Endothelial cell (in vitro differentiated cells): ENCODE results near the gene UVRAG. TPM values are rescaled to one million over a fixed set of nuclear protein-coding genes. Genes with fewer than 3 reads are reported as not detected.

ENCODE experiments used
- DNase-seq: peaks from one replicate; pipeline ENCODE4 v3.0.0; 2021; ENCODE audit warnings: low spot score
- H3K27ac Mint-ChIP-seq: one replicate; pipeline ENCODE4 v1.8.0; 2021; ENCODE audit warnings: mixed read lengths, inconsistent platforms; ENCODE audit not compliant: unreplicated experiment
- H3K27me3 Mint-ChIP-seq: one replicate; pipeline ENCODE4 v1.8.0; 2021; ENCODE audit warnings: mild to moderate bottlenecking, moderate library complexity, mixed read lengths, inconsistent platforms; ENCODE audit not compliant: unreplicated experiment
- H3K36me3 Mint-ChIP-seq: one replicate; pipeline ENCODE4 v1.8.0; 2021; ENCODE audit warnings: mild to moderate bottlenecking, low read depth, mixed read lengths, inconsistent platforms; ENCODE audit not compliant: unreplicated experiment
- H3K4me1 Mint-ChIP-seq: one replicate; pipeline ENCODE4 v1.8.0; 2021; ENCODE audit warnings: mild to moderate bottlenecking, mixed read lengths, inconsistent platforms; ENCODE audit not compliant: unreplicated experiment
- H3K4me3 Mint-ChIP-seq: one replicate; pipeline ENCODE4 v1.8.0; 2021; ENCODE audit warnings: mild to moderate bottlenecking, mixed read lengths, inconsistent platforms; ENCODE audit not compliant: unreplicated experiment
- H3K9me3 Mint-ChIP-seq: one replicate; pipeline ENCODE4 v1.8.0; 2021; ENCODE audit warnings: mixed read lengths, inconsistent platforms; ENCODE audit not compliant: unreplicated experiment
- CTCF ChIP-seq: fragments of 200-600 bp; sonication (generic); IDR thresholded peaks from one replicate; pipeline ENCODE4 v1.5.0; 2021; ENCODE audit warnings: antibody characterized with exemption; ENCODE audit not compliant: unreplicated experiment
- total RNA-seq: library from RNA; stranded (reverse); fragmentation: NEBNext Ultra II Directional; extraction: Animal tissue kit (Norgen Biotek cat#: 25700); gene quantifications from one replicate; pipeline ENCODE4 v1.2.1, GENCODE V29; 2021; ENCODE audit not compliant: unreplicated experiment

The UVRAG gene
- total RNA-seq, 1 donor from 2014 or later, result 25.0 TPM

GRCh38 chr11:76173663-76174062 is 358.7 kb downstream of the UVRAG start:
- Mint-ChIP-seq H3K36me3 (peaks cover 4% of the 10 kb centered on the region), H3K4me1 (no peaks in the 10 kb centered on the region), H3K4me3 (no peak overlapping the region), H3K9me3 (no peaks in the 10 kb centered on the region), H3K27ac (no peak overlapping the region), H3K27me3 (peaks cover 13% of the 10 kb centered on the region)
- no peak for TF ChIP-seq CTCF
- DNase-seq, result no peak

GRCh38 chr11:76174330-76174729 is 359.3 kb downstream of the UVRAG start:
- Mint-ChIP-seq H3K4me1 (no peaks in the 10 kb centered on the region), H3K27ac (peak overlapping the region; percentile 5), H3K9me3 (no peaks in the 10 kb centered on the region), H3K4me3 (peak overlapping the region; percentile 10), H3K27me3 (peaks cover 13% of the 10 kb centered on the region), H3K36me3 (peaks cover 4% of the 10 kb centered on the region)
- no peak for DNase-seq
- TF ChIP-seq CTCF, result no peak

GRCh38 chr11:76175783-76176182 is 360.8 kb downstream of the UVRAG start:
- no peak for DNase-seq
- H3K36me3 Mint-ChIP-seq, result peaks cover 4% of the 10 kb centered on the region
- TF ChIP-seq CTCF, result no peak
- H3K4me1 Mint-ChIP-seq, result no peaks in the 10 kb centered on the region
- no peak overlapping the region for H3K4me3 Mint-ChIP-seq
- H3K9me3 Mint-ChIP-seq, result no peaks in the 10 kb centered on the region
- H3K27ac Mint-ChIP-seq, result no peak overlapping the region
- H3K27me3 Mint-ChIP-seq, result peaks cover 15% of the 10 kb centered on the region

- Mint-ChIP-seq H3K4me3 (no peak overlapping the region), H3K4me1 (no peaks in the 10 kb centered on the region), H3K27ac (no peak overlapping the region), H3K27me3 (peaks cover 18% of the 10 kb centered on the region), H3K9me3 (no peaks in the 10 kb centered on the region), H3K36me3 (peaks cover 4% of the 10 kb centered on the region)
- TF ChIP-seq CTCF, result no peak
- DNase-seq, result no peak
These were observed 361.5 kb downstream of the UVRAG start for GRCh38 chr11:76176463-76176862.

GRCh38 chr11:76177250-76177686 is 362.3 kb downstream of the UVRAG start:
- Mint-ChIP-seq H3K36me3 (peaks cover 4% of the 10 kb centered on the region), H3K27ac (no peak overlapping the region), H3K4me1 (peaks cover 6% of the 10 kb centered on the region), H3K27me3 (peaks cover 19% of the 10 kb centered on the region), H3K4me3 (no peak overlapping the region), H3K9me3 (no peaks in the 10 kb centered on the region)
- no peak for DNase-seq
- no peak for TF ChIP-seq CTCF
